ENCODE measurements around the gene SEMA3D. TPM values are rescaled to one million over a fixed set of nuclear protein-coding genes. Genes with fewer than 3 reads are reported as not detected.

SEMA3D gene
- total RNA-seq, 1 donor = 3.0 TPM

GRCh38 chr7:85186083-85186520, 754 bp downstream of the SEMA3D start:
- TF ChIP-seq CTCF (IDR thresholded peaks at IDR 0.05; ENCODE audit: insufficient read depth, low read depth, low read length) = no peak
- H3K4me3 ChIP-seq (ENCODE audit: low read depth, low read length) = peak overlapping the region; percentile 60
- peak; percentile 46 for DNase-seq (ENCODE audit: low read depth)

GRCh38 chr7:85185424-85186082, 1.3 kb downstream of the SEMA3D start:
- TF ChIP-seq CTCF (IDR thresholded peaks at IDR 0.05; ENCODE audit: insufficient read depth, low read depth, low read length) = no peak
- peak overlapping the region; percentile 60 for H3K4me3 ChIP-seq (ENCODE audit: low read depth, low read length)
- DNase-seq (ENCODE audit: low read depth) = peak; percentile 44

GRCh38 chr7:85184599-85185423, 2.0 kb downstream of the SEMA3D start:
- peak overlapping the region; percentile 60 for H3K4me3 ChIP-seq (ENCODE audit: low read depth, low read length)
- no peak for DNase-seq (ENCODE audit: low read depth)
- no peak for TF ChIP-seq CTCF (IDR thresholded peaks at IDR 0.05; ENCODE audit: insufficient read depth, low read depth, low read length)

- DNase-seq (ENCODE audit: low read depth) = no peak
- TF ChIP-seq CTCF (IDR thresholded peaks at IDR 0.05; ENCODE audit: insufficient read depth, low read depth, low read length) = no peak
- no peak overlapping the region for H3K4me3 ChIP-seq (ENCODE audit: low read depth, low read length)
These were observed 3.6 kb downstream of the SEMA3D start for GRCh38 chr7:85183296-85183695.

GRCh38 chr7:85178531-85179298, 8.1 kb downstream of the SEMA3D start:
- TF ChIP-seq CTCF (IDR thresholded peaks at IDR 0.05; ENCODE audit: insufficient read depth, low read depth, low read length) = no peak
- H3K4me3 ChIP-seq (ENCODE audit: low read depth, low read length) = no peak overlapping the region
- DNase-seq (ENCODE audit: low read depth) = no peak

- H3K4me3 ChIP-seq (ENCODE audit: low read depth, low read length) = no peak overlapping the region
- DNase-seq (ENCODE audit: low read depth) = no peak
- no peak for TF ChIP-seq CTCF (IDR thresholded peaks at IDR 0.05; ENCODE audit: insufficient read depth, low read depth, low read length)
These were observed 9.5 kb downstream of the SEMA3D start for GRCh38 chr7:85177316-85177715.
